HEK293 (cell line): ENCODE results near the gene MRPL36.
A peak's percentile ranks its signal among the peaks of the same experiment; 100 is the strongest.

Experiments
- CTCF ChIA-PET: fragments of 350-600 bp; formaldehyde crosslinking; extraction: SDS; loops from one replicate; lab custom pipeline; 2021; ENCODE audit warnings: antibody characterized with exemption; lab: Yijun Ruan, JAX
- POLR2A ChIA-PET: fragments of 300-600 bp; formaldehyde crosslinking; extraction: SDS; loops from one replicate; lab custom pipeline; 2020; ENCODE audit warnings: antibody characterized with exemption, inconsistent platforms; lab: Yijun Ruan, JAX
- H3K27ac ChIP-seq: fragments of 200-500 bp; sonication (Bioruptor generic); 2 replicates; pipeline ENCODE4 v1.5.1; 2014; ENCODE audit warnings: low read depth, low read length, control low read depth, inconsistent platforms; ENCODE audit errors: extremely low read depth
- H3K36me3 ChIP-seq, 2 experiments: fragments of 200-500 bp in 1 of 2; sonication (Bioruptor generic) in 1 of 2; 1 replicate in 1 of 2; 2 replicates in 1 of 2; pipeline ENCODE4 v1.5.1; 2014 to 2017; ENCODE audit warnings: inconsistent platforms in 2 of 2, low read length in 2 of 2; ENCODE audit not compliant: control insufficient read depth in 2 of 2, insufficient read depth in 1 of 2
- H3K4me1 ChIP-seq: fragments of 200-500 bp; sonication (Bioruptor generic); 2 replicates; pipeline ENCODE4 v1.5.1; 2014; ENCODE audit warnings: mild to moderate bottlenecking, low read length, inconsistent platforms; ENCODE audit not compliant: control insufficient read depth, insufficient read depth
- H3K4me3 ChIP-seq: 2 replicates; pipeline ENCODE4 v1.5.1; 2011; ENCODE audit warnings: low read depth, mild to moderate bottlenecking, control low read depth, low read length, moderate library complexity
- H3K9me3 ChIP-seq: fragments of 200-500 bp; sonication (Bioruptor generic); 2 replicates; pipeline ENCODE4 v1.5.1; 2014; ENCODE audit warnings: low read depth, low read length, inconsistent platforms; ENCODE audit not compliant: control insufficient read depth, insufficient read depth
- ATF2 ChIP-seq: fragments of 450-650 bp; formaldehyde crosslinking; IDR thresholded peaks from 2 replicates; pipeline ENCODE4 v1.5.1; 2016; ENCODE audit warnings: missing biosample characterization, missing genetic modification characterization, low read depth
- EGR2 ChIP-seq: fragments of 450-650 bp; formaldehyde crosslinking; IDR thresholded peaks from 2 replicates; pipeline ENCODE4 v1.5.1; 2016; ENCODE audit warnings: low read depth, missing biosample characterization, missing genetic modification characterization
- KLF17 ChIP-seq: fragments of 450-650 bp; formaldehyde crosslinking; IDR thresholded peaks from 2 replicates; pipeline ENCODE4 v1.5.1; 2016; ENCODE audit warnings: missing biosample characterization, missing genetic modification characterization
- PRDM6 ChIP-seq: fragments of 450-650 bp; formaldehyde crosslinking; IDR thresholded peaks from 2 replicates; pipeline ENCODE4 v1.5.1; 2017; ENCODE audit warnings: missing biosample characterization, missing genetic modification characterization
- ZBTB49 ChIP-seq: fragments of 450-650 bp; formaldehyde crosslinking; IDR thresholded peaks from 2 replicates; pipeline ENCODE4 v1.5.1; 2016; ENCODE audit warnings: missing biosample characterization, missing genetic modification characterization, low read depth
- ZEB2 ChIP-seq: fragments of 450-650 bp; formaldehyde crosslinking; IDR thresholded peaks from 2 replicates; pipeline ENCODE4 v1.5.1; 2016; ENCODE audit warnings: missing biosample characterization, missing genetic modification characterization
- ZFHX2 ChIP-seq: fragments of 450-650 bp; formaldehyde crosslinking; conservative IDR thresholded peaks from 2 replicates; pipeline ENCODE4 v1.5.1; 2016; ENCODE audit warnings: missing biosample characterization, missing genetic modification characterization
- ZNF2 ChIP-seq: fragments of 450-650 bp; formaldehyde crosslinking; IDR thresholded peaks from 2 replicates; pipeline ENCODE4 v1.5.1; 2016; ENCODE audit warnings: missing biosample characterization, missing genetic modification characterization
- ZNF335 ChIP-seq: fragments of 450-650 bp; formaldehyde crosslinking; conservative IDR thresholded peaks from 2 replicates; pipeline ENCODE4 v1.5.1; 2016; ENCODE audit warnings: missing biosample characterization, missing genetic modification characterization
- ZNF600 ChIP-seq: fragments of 450-650 bp; formaldehyde crosslinking; IDR thresholded peaks from 2 replicates; pipeline ENCODE4 v1.5.1; 2016; ENCODE audit warnings: missing biosample characterization, missing genetic modification characterization
- ZNF843 ChIP-seq: fragments of 450-650 bp; formaldehyde crosslinking; IDR thresholded peaks from 2 replicates; pipeline ENCODE4 v1.5.1; 2016; ENCODE audit warnings: missing biosample characterization, missing genetic modification characterization
- TF ChIP-seq, protein P1 (sequence below): fragments of 450-650 bp; formaldehyde crosslinking; IDR thresholded peaks from 2 replicates; pipeline ENCODE4 v1.5.1; 2016; ENCODE audit warnings: missing biosample characterization, missing genetic modification characterization
- TF ChIP-seq, protein P2 (sequence below): fragments of 450-650 bp; formaldehyde crosslinking; IDR thresholded peaks from 2 replicates; pipeline ENCODE4 v1.5.1; 2016; ENCODE audit warnings: missing biosample characterization, missing genetic modification characterization

MRPL36 gene

GRCh38 chr5:1842004-1842819 is 42.6 kb upstream of the MRPL36 start:
- H3K9me3 ChIP-seq = no peaks in the 10 kb centered on the region
- ChIA-PET CTCF (no interaction called here), POLR2A (no interaction called here)
- TF ChIP-seq PRDM6 (tag by site-specific recombination) (peak; percentile 80; the same call in 1 of the 2 replicates), ZEB2 (tag by site-specific recombination) (0 out of 2 replicates have a peak, but pooled peaks have one; percentile 21), ZNF2 (tag by site-specific recombination) (no peak), ZNF600 (tag by site-specific recombination) (no peak), EGR2 (tag by site-specific recombination) (peak; percentile 58), KLF17 (tag by site-specific recombination) (peak; percentile 83), ZNF335 (peak; percentile 85), ZBTB49 (tag by site-specific recombination) (no peak), ZNF843 (tag by site-specific recombination) (0 out of 2 replicates have a peak, but pooled peaks have one; percentile 23), ZFHX2 (tag by site-specific recombination) (peak; percentile 77), ATF2 (tag by site-specific recombination) (no peak)
- TF ChIP-seq, protein P1, sequence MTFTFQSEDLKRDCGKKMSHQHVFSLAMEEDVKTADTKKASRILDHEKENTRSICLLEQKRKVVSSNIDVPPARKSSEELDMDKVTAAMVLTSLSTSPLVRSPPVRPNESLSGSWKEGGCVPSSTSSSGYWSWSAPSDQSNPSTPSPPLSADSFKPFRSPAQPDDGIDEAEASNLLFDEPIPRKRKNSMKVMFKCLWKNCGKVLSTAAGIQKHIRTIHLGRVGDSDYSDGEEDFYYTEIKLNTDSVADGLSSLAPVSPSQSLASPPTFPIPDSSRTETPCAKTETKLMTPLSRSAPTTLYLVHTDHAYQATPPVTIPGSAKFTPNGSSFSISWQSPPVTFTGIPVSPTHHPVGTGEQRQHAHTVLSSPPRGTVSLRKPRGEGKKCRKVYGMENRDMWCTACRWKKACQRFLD (tag by site-specific recombination) = no peak
- TF ChIP-seq, protein P2, sequence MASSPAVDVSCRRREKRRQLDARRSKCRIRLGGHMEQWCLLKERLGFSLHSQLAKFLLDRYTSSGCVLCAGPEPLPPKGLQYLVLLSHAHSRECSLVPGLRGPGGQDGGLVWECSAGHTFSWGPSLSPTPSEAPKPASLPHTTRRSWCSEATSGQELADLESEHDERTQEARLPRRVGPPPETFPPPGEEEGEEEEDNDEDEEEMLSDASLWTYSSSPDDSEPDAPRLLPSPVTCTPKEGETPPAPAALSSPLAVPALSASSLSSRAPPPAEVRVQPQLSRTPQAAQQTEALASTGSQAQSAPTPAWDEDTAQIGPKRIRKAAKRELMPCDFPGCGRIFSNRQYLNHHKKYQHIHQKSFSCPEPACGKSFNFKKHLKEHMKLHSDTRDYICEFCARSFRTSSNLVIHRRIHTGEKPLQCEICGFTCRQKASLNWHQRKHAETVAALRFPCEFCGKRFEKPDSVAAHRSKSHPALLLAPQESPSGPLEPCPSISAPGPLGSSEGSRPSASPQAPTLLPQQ = 0 out of 2 replicates have a peak, but pooled peaks have one; percentile 31
- no peaks in the 10 kb centered on the region for H3K36me3 ChIP-seq
- no peak overlapping the region for H3K4me3 ChIP-seq
- H3K4me1 ChIP-seq = peaks cover 4% of the 10 kb centered on the region; the same call in 1 of the 2 replicates
- no peak overlapping the region for H3K27ac ChIP-seq
